Measurements from ENCODE around the gene NOP53. TPM values are rescaled to one million over a fixed set of nuclear protein-coding genes. Genes with fewer than 3 reads are reported as not detected.

The NOP53 gene
- total and polyA plus RNA-seq, 2 of the 13 experiments (the other 11 are each of a cell fraction or from before 2014, with no cell fraction given), result 53.9 to 141 TPM

GRCh38 chr19:47766670-47767069 lies 21.3 kb downstream of the NOP53 start:
- no peak overlapping the region for H3K4me2 ChIP-seq (ENCODE audit: low read depth, low read length)
- ChIA-PET POLR2A (no interaction called here), CTCF (ENCODE audit: low intra/inter-chr PET ratio, low total read pairs) (interaction anchor here (1.3 to 2.9 kb wide), 2 partner anchors 21 to 24 kb away, joined by 5 to 47 read pairs; no protein-coding TSS in a partner anchor)
- H3K27me3 ChIP-seq (ENCODE audit: control insufficient read depth in 1 of 2, insufficient read depth in 2 of 2, low read length in 2 of 2), result no peaks in the 10 kb centered on the region
- no peak for DNase-seq (ENCODE audit: low spot score)
- H2AFZ ChIP-seq (ENCODE audit: low read length), result no peak overlapping the region
- no peak overlapping the region for H3K4me3 ChIP-seq (replicated peaks in 1 of 3; ENCODE audit: insufficient read depth in 1 of 3, low read depth in 2 of 3, low read length in 3 of 3)
- H3K27ac ChIP-seq (ENCODE audit: extremely low read length, insufficient read depth, low read length), result no peak overlapping the region
- intact Hi-C loops (cut with micrococcal nuclease; ENCODE audit: unreplicated experiment) (loop anchor here (1.0 kb wide), 1 partner anchor 22 kb away; no protein-coding TSS in a partner anchor), in situ Hi-C loops (cut with HindIII; ENCODE audit: extremely low pct_ligation_motif_present, low pct_unique_long_range_greater_than_20kb) (no loop called here)
- no peak overlapping the region for H3K9ac ChIP-seq (ENCODE audit: insufficient read depth, low read depth, low read length)
- H3K9me3 ChIP-seq (ENCODE audit: low read length), result no peaks in the 10 kb centered on the region
- 41% methylated on average over 5 of the region's 7 CpGs for whole genome bisulfite sequencing (ENCODE audit: low lambda C conversion rate)
- no peak for FAIRE-seq
- no peak for ATAC-seq
- no peaks in the 10 kb centered on the region for H3K36me3 ChIP-seq (replicated peaks in 1 of 2; ENCODE audit: control insufficient read depth in 1 of 2, insufficient read depth in 2 of 2, low read length in 2 of 2)
- peaks cover 41% of the 10 kb centered on the region for H3K4me1 ChIP-seq (ENCODE audit: insufficient read depth, low read length)
- no peaks in the 10 kb centered on the region for H4K20me1 ChIP-seq (ENCODE audit: insufficient read depth, low read length)
- no peaks in the 10 kb centered on the region for H3K79me2 ChIP-seq (ENCODE audit: insufficient read depth, low read length)
- TF ChIP-seq, protein P1, sequence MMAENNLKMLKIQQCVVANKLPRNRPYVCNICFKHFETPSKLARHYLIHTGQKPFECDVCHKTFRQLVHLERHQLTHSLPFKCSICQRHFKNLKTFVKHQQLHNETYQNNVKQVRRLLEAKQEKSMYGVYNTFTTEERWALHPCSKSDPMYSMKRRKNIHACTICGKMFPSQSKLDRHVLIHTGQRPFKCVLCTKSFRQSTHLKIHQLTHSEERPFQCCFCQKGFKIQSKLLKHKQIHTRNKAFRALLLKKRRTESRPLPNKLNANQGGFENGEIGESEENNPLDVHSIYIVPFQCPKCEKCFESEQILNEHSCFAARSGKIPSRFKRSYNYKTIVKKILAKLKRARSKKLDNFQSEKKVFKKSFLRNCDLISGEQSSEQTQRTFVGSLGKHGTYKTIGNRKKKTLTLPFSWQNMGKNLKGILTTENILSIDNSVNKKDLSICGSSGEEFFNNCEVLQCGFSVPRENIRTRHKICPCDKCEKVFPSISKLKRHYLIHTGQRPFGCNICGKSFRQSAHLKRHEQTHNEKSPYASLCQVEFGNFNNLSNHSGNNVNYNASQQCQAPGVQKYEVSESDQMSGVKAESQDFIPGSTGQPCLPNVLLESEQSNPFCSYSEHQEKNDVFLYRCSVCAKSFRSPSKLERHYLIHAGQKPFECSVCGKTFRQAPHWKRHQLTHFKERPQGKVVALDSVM (CRISPR knock-in tag; IDR thresholded peaks at IDR 0.05), result no peak
- TF ChIP-seq, protein P2, sequence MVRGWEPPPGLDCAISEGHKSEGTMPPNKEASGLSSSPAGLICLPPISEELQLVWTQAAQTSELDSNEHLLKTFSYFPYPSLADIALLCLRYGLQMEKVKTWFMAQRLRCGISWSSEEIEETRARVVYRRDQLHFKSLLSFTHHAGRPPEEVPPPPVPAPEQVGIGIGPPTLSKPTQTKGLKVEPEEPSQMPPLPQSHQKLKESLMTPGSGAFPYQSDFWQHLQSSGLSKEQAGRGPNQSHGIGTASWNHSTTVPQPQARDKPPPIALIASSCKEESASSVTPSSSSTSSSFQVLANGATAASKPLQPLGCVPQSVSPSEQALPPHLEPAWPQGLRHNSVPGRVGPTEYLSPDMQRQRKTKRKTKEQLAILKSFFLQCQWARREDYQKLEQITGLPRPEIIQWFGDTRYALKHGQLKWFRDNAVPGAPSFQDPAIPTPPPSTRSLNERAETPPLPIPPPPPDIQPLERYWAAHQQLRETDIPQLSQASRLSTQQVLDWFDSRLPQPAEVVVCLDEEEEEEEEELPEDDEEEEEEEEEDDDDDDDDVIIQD (CRISPR knock-in tag; IDR thresholded peaks at IDR 0.05; ENCODE audit: low read depth), result no peak
- peak; percentile 99 for TF ChIP-seq ZNF329 (CRISPR knock-in tag; IDR thresholded peaks at IDR 0.05; ENCODE audit: low read depth)
- TF ChIP-seq CTCF (CRISPR knock-in tag; IDR thresholded peaks at IDR 0.05), result no peak
- no peak for TF ChIP-seq MEIS1 (CRISPR knock-in tag; IDR thresholded peaks at IDR 0.05; ENCODE audit: borderline replicate concordance)
- TF ChIP-seq ZNF720 (CRISPR knock-in tag; IDR thresholded peaks at IDR 0.05), result no peak
- TF ChIP-seq CREB1 (IDR thresholded peaks at IDR 0.05), result peak; percentile 92
- TF ChIP-seq CREB1 (CRISPR knock-in tag; IDR thresholded peaks at IDR 0.05), result no peak
- peak; percentile 88 for TF ChIP-seq ATF7 (IDR thresholded peaks at IDR 0.05)
- TF ChIP-seq ATF7 (CRISPR knock-in tag; IDR thresholded peaks at IDR 0.05), result no peak
- TF ChIP-seq ZFP41 (CRISPR knock-in tag; IDR thresholded peaks at IDR 0.05; ENCODE audit: borderline replicate concordance), result no peak
- BruUV-seq (replicated peaks), result no TSS peak
